KOPT-K1 (cell line): ENCODE results near the gene MLX.
"Not testable (repeated sequence)": the region's sequence is repeated elsewhere in the genome, so short reads cannot be mapped to it uniquely, and the experiment has no call there.

Source experiments
- H3K27ac ChIP-seq: fragments of 200-600 bp; sonication (generic); 2 replicates; pipeline ENCODE4 v1.5.1; 2016; ENCODE audit warnings: antibody characterized with exemption, mild to moderate bottlenecking, low read depth, low read length; ENCODE audit not compliant: poor library complexity, severe bottlenecking
- H3K36me3 ChIP-seq: fragments of 200-600 bp; sonication (generic); 2 replicates; pipeline ENCODE4 v1.5.1; 2017; ENCODE audit warnings: antibody characterized with exemption, mild to moderate bottlenecking, low read length, moderate library complexity; ENCODE audit not compliant: insufficient read depth
- H3K9me3 ChIP-seq: fragments of 200-600 bp; sonication (generic); 2 replicates; pipeline ENCODE4 v1.5.1; 2017; ENCODE audit warnings: antibody characterized with exemption, low read length, mild to moderate bottlenecking; ENCODE audit not compliant: insufficient read depth, poor library complexity, severe bottlenecking

The MLX gene

GRCh38 chr17:42609182-42609813 is 42.4 kb downstream of the MLX start, which contains the start of the genes RETREG3 and TUBG1:
Gene RETREG3, minus strand, starts transcription at chr17:42609374. Its CDS starts 50 bp downstream, at chr17:42609324.
Gene TUBG1, plus strand, starts transcription at chr17:42609683. Its CDS starts 55 bp downstream, at chr17:42609738.
- H3K36me3 ChIP-seq: peaks cover 35% of the 10 kb centered on the region
- peak within 1 kb of the TSS; percentile 85 for H3K27ac ChIP-seq
- no peaks in the 10 kb centered on the region for H3K9me3 ChIP-seq

- not testable (repeated sequence) for H3K9me3 ChIP-seq
- H3K36me3 ChIP-seq: peaks cover 43% of the 10 kb centered on the region
- H3K27ac ChIP-seq: peak overlapping the region; percentile 85
Measured at GRCh38 chr17:42609814-42610801, 43.2 kb downstream of the MLX start.

- peaks cover 49% of the 10 kb centered on the region for H3K36me3 ChIP-seq
- no peak overlapping the region for H3K27ac ChIP-seq
- no peaks in the 10 kb centered on the region for H3K9me3 ChIP-seq
Measured at GRCh38 chr17:42612013-42612412, 45.1 kb downstream of the MLX start.

- Histone ChIP-seq H3K36me3 (peaks cover 49% of the 10 kb centered on the region), H3K27ac (no peak overlapping the region), H3K9me3 (no peaks in the 10 kb centered on the region)
Measured at GRCh38 chr17:42613699-42614295, 46.9 kb downstream of the MLX start.

GRCh38 chr17:42617956-42618431 is 51.1 kb downstream of the MLX start:
- Histone ChIP-seq H3K27ac (no peak overlapping the region), H3K36me3 (peaks cover 32% of the 10 kb centered on the region), H3K9me3 (no peaks in the 10 kb centered on the region)

GRCh38 chr17:42618442-42619150 is 51.7 kb downstream of the MLX start:
- Histone ChIP-seq H3K36me3 (peaks cover 26% of the 10 kb centered on the region), H3K9me3 (no peaks in the 10 kb centered on the region), H3K27ac (no peak overlapping the region)

- not testable (repeated sequence) for H3K36me3 ChIP-seq, H3K27ac ChIP-seq, H3K9me3 ChIP-seq
Measured at GRCh38 chr17:42621987-42622386, 55.1 kb downstream of the MLX start.
